COLO668 (cell line): Measurements from ENCODE around the gene ELF2.
"Not testable (repeated sequence)": the region's sequence is repeated elsewhere in the genome, so short reads cannot be mapped to it uniquely, and the experiment has no call there.

ENCODE experiments used
- DNase-seq: peaks from one replicate; lab custom pipeline; 2025; ENCODE audit not compliant: unreplicated experiment; lab: John Stamatoyannopoulos, UW

The ELF2 gene

DNA sequence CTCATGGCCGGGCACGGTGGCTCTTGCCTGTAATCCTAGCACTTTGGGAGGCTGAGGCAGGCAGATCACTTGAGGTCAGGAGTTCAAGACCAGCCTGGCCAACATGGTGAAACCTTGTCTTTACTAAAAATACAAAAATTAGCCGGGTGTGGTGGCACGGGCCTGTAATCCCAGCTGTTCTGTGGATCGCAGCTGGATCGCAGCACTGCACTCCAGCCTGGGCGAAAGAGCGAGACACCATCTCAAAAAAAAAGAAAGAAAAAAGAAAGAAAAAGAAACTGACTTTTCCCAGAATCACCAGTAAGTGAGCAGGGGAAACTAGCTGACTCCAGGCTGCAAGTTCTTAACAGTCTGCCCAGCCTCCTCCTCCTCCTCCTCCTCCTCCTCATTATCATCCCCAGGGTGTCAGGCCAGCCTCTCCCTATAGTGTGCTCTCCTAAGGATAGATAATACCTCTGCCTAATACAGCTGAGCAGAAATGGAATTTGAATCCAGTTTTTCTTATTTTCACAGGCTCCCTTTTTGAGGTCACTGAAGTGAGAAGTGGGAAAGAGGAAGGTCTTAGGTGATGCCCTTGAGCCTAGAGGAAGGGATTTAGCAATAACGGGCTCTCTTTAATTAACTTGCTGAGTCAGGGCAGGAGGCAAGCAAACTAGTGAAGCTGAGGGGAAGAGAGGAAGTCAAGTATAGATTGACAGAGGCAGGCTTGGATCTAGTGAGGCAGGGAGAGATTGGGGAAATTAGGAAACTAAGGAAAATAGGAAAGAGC, 11.8 kb upstream of the ELF2 start:
- DNase-seq: no peak

DNA sequence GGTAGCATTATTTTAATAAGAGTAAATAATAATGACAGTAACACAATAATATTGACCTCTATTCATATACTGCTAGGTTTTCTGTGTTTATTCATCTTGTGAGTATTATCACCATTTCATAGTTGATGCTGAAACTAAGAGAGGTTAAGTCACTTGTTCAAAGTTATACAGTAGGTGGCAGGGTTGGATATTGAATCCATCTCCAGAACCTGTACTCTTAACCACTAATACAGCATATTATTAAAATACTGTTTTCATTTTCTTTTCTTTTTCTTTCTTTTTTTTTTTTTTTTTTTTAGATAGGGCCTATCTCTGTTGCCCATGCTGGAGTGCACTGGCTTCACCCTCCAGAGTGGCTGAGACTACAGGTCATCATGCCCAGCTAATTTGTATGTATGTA, 7.1 kb upstream of the ELF2 start:
- no peak for DNase-seq

DNA sequence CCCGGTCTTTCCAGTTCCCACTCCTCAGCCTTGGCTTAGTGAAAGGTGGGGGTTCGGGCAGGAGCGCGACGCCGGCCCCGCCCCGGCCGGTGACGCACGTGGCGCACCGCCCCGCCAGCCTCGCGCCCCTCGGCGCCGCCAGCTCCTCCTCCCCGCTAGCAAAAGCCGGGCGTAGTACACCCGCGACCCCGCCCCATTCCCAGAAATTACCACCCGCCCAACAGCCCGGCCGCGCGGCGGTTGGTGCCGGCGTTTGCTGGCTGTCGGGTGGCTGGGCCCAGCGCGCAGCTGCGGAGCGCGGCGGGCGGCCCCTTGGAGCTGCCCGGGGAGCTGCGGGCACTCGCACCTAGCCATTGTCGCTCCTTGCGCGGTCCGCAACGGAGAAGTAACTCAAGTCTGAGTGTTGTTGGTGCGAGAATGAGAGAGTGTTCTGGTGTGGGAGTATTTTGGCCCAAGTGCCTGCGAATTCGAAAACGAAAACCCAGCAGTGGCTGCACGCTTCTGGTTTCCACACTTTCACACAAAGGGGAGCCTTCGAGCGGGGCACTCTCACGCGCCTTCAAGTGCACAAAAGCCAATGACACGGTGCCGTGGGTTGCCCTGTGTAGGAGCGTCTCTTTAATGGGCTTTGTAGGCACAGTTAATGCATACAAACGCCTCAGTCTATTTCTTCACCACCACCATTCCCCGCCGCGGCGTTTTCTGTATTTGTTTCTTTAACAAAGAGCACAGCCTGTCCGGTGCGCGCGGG, 1.0 kb upstream of the ELF2 start:
- DNase-seq: peak; percentile 98

- peak; percentile 87 for DNase-seq
Observed at GRCh38 chr4:139176302-139177048, 543 bp downstream of the ELF2 start.

DNA sequence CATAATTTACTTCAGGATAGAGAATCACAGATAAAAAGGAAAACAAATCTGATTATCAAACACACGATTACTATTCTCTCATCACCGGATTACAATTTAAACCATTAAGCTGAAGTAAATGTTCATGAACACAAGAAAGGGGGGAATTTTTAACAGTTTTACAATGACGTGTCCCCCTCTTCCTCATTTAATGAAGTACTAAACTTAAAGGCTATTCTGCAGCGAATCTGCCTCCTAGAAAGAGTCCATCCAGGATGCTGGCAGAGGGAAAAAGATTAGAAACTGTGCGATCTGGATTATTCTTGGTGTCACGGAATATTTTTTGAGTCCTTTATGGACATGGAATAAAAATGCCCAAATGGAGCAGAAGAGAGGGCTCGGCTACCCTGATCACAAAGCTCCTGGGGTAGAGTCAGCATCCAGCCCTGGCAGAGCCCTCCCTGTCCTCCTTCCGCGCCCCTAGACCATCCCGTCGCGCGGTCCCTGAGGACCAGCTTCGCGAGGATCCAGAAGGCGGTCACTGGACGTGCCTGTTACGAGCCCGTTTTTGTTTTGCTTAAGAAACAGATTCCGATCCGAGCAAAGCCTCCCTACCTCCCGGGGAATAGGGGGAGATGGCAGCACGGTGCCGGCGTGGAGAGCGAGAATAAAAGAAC, 1.2 kb downstream of the ELF2 start:
- DNase-seq: peak; percentile 66

DNA sequence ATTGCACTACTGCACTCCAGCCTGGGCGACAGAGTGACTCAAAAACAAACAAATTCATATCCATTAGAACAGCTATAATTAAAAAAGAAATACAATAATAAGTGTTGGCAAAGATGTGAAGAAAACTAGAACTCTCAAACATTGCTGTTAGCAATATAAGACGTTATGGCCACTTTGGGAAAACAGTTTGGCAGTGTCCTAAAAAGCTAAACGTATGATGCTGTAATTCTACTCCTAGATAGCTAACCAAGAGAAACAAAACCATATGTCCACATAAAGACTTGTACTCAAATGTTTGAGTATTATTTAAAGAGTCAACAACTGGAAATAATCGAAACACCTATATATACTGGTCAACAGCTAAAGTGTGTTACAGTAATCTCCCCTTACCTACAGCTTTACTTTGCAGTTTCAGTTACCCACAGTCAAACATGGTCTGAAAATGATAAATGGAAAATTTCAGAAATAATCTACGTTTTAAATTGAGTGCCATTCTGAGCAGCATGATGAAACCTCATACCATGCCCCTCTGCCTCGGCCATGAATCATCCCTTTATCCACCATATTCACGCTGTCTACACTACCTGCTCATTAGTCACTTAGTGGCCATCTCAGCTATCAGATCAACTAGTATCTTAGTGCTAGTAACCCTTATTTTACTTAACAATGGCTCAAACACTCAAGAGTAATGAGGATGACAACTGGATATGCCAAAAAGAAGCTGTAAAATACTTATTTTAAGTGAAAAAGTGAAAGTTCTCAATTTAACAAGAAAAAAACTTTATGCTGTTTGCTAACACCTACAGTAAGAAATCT, 4.9 kb downstream of the ELF2 start:
- DNase-seq: peak; percentile 7

DNA sequence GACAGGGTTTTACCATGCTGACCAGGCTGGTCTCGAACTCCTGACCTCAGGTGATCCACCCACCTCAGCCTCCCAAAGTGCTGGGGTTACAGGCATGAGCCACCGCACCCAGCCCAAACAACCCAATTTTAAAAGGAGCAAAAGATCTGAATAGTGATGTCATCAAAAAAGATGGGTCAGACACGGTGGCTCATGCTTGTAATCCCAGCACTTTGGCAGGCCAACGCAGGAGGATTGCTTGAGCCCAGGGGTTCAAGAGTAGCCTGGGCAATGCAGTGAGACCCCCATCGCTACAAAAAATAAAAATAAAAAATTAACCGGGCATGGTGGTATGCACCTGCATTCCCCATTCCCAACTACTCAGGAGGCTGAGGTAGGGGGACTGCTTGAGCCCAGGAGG, 6.1 kb downstream of the ELF2 start:
- DNase-seq: no peak

DNA sequence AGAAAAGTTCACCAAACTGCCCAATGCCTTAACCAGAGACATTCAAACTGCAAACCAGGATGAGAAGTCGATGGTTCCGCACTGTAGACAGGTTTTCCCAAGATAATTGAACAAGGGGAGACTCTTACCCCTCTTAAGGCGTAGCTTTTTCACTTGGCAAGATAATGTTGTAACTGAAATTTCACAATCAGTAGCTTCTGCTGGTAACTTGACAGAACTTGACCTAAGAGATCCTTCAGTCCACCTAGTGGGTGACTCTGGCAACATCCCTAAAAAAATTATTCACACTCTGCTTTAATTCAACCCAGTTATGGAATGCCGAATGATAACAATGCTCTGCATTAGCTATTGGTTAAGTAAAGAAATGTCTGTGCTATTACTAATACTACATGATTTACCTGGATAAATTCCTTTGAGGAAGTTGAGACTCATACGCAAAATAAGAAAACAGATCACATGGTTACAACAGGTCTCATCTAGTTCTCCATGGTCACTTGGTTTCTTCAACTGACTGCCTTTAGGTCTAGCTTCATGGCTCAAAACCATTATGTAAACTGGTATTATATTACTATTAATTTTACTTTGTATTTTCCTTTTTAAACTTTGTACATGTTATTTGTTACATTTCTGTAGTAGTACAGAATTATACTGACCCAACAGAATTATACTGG, 9.1 kb downstream of the ELF2 start:
- DNase-seq: no peak

GRCh38 chr4:139164731-139165130, 12.3 kb downstream of the ELF2 start:
- DNase-seq: no peak

- DNase-seq: no peak
Observed at GRCh38 chr4:139163806-139164206, 13.2 kb downstream of the ELF2 start.

DNA sequence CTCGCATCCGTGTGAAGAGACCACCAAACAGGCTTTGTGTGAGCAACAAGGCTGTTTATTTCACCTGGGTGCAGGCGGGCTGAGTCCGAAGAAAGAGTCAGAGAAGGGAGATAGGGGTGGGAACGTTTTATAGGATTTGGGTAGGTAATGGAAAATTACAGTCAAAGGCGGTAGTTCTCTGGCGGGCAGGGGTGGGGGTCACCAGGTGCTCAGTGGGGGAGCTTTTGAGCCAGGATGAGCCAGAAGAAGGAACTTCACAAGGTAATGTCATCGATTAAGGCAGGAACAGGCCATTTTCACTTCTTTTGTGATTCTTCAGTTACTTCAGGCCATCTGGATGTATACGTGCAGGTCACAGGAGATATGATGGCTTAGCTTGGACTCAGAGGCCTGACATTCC, 19.0 kb downstream of the ELF2 start:
- not testable (repeated sequence) for DNase-seq

DNA sequence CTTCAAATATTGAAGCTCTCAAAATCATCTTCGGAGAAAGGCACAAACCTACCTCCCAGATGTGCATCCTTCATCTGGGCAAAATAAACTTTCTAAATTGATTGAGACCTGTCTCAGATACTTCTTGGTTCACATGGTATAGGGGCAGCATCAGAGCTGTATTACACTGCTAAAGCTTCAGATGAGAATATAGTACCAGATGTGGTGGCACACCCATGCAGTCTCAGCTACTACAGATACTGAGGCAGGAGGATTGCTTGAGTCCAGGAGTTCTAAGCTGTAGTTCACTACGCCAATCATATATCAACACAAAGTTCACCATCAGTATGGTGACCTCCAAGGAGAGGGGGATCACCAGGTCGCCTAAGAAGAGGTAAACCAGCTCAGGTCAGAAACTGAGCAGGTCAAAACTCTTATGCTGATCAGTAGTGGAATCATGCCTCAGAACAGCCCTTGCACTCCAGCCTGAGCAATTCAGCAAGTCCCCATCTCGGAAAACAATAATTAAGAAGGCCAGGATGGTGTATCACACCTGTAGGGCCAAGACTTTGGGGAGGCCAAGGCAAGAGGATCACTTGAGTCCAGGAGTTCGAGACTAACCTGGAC, 22.0 kb downstream of the ELF2 start:
- DNase-seq: no peak

DNA sequence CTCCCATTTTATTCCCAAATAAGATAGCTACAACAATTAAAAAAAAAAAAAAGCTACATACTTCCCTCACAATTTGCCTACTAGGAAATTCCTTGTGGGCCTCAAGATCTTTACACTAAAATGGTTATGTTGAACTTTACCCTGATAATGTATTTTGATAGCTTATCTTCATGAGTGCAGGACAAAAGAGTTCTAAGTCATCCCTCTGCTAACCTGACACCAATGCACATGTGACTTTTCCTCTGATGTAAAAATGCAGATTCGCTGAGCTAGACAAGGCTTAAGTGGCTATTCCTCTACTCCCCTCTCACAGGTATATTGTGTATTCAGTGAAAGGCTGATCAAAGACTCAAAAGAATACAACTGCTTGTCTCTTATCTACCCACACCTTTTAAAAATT, 22.5 kb downstream of the ELF2 start:
- no peak for DNase-seq

- DNase-seq: no peak
Observed at GRCh38 chr4:139154134-139154421, 22.9 kb downstream of the ELF2 start.

GRCh38 chr4:139153411-139154133, 23.4 kb downstream of the ELF2 start:
- no peak for DNase-seq

- DNase-seq: no peak
Observed at GRCh38 chr4:139152249-139152648, 24.8 kb downstream of the ELF2 start.

GRCh38 chr4:139146926-139147629, 29.9 kb downstream of the ELF2 start:
- no peak for DNase-seq

DNA sequence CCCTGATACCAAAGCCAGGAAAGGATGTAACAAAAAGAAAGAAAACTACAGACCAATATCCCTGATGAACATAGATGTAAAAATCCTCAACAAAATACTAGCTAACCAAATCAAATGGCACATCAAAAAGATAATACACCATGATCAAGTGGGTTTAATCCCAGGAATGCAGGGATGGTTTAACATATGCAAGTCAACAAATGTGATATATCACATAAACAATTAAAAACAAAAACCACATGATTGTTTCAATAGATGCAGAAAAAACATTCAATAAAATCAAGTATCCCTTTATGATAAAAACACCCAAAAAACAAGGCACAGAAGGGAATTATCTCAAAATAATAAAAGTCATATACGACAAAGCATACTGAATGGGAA, 31.5 kb downstream of the ELF2 start:
- no peak for DNase-seq
